Measurements from ENCODE around the gene CERT1. TPM values are rescaled to one million over a fixed set of nuclear protein-coding genes. Genes with fewer than 3 reads are reported as not detected.

The CERT1 gene
- total RNA-seq, 1 donor from 2014 or later = 38.3 TPM

- no peak for TF ChIP-seq CTCF (IDR thresholded peaks at IDR 0.05; ENCODE audit: unreplicated experiment)
- Mint-ChIP-seq H3K4me1 (no peaks in the 10 kb centered on the region), H3K4me3 (no peak overlapping the region), H3K27me3 (ENCODE audit: low read depth) (no peaks in the 10 kb centered on the region), H3K36me3 (peaks cover 37% of the 10 kb centered on the region), H3K9me3 (peaks cover 19% of the 10 kb centered on the region), H3K27ac (no peak overlapping the region)
- DNase-seq (ENCODE audit: low spot score in 2 of 2, unreplicated experiment in 2 of 2) = no peak
Measured at GRCh38 chr5:75552764-75553163, 41.3 kb upstream of the CERT1 start.

GRCh38 chr5:75551471-75551870 lies 40.0 kb upstream of the CERT1 start:
- Mint-ChIP-seq H3K27me3 (ENCODE audit: low read depth) (no peaks in the 10 kb centered on the region), H3K4me3 (no peak overlapping the region), H3K27ac (no peak overlapping the region), H3K9me3 (peaks cover 12% of the 10 kb centered on the region), H3K36me3 (peaks cover 25% of the 10 kb centered on the region), H3K4me1 (no peaks in the 10 kb centered on the region)
- no peak for TF ChIP-seq CTCF (IDR thresholded peaks at IDR 0.05; ENCODE audit: unreplicated experiment)
- DNase-seq (ENCODE audit: low spot score in 2 of 2, unreplicated experiment in 2 of 2) = no peak

- no peaks in the 10 kb centered on the region for H3K4me1 Mint-ChIP-seq
- TF ChIP-seq CTCF (IDR thresholded peaks at IDR 0.05; ENCODE audit: unreplicated experiment) = no peak
- no peak overlapping the region for H3K27ac Mint-ChIP-seq
- no peak overlapping the region for H3K4me3 Mint-ChIP-seq
- no peak for DNase-seq (ENCODE audit: low spot score in 2 of 2, unreplicated experiment in 2 of 2)
- no peaks in the 10 kb centered on the region for H3K27me3 Mint-ChIP-seq (ENCODE audit: low read depth)
- H3K9me3 Mint-ChIP-seq = peaks cover 12% of the 10 kb centered on the region
- H3K36me3 Mint-ChIP-seq = peaks cover 20% of the 10 kb centered on the region
Measured at GRCh38 chr5:75550597-75550996, 39.2 kb upstream of the CERT1 start.

GRCh38 chr5:75547812-75548211 lies 36.4 kb upstream of the CERT1 start:
- Mint-ChIP-seq H3K27me3 (ENCODE audit: low read depth) (no peaks in the 10 kb centered on the region), H3K4me3 (no peak overlapping the region), H3K4me1 (no peaks in the 10 kb centered on the region), H3K36me3 (peaks cover 17% of the 10 kb centered on the region), H3K9me3 (peaks cover 12% of the 10 kb centered on the region), H3K27ac (no peak overlapping the region)
- DNase-seq (ENCODE audit: low spot score in 2 of 2, unreplicated experiment in 2 of 2) = no peak
- TF ChIP-seq CTCF (IDR thresholded peaks at IDR 0.05; ENCODE audit: unreplicated experiment) = no peak

- H3K4me1 Mint-ChIP-seq = no peaks in the 10 kb centered on the region
- H3K27me3 Mint-ChIP-seq (ENCODE audit: low read depth) = no peaks in the 10 kb centered on the region
- H3K9me3 Mint-ChIP-seq = peaks cover 12% of the 10 kb centered on the region
- H3K36me3 Mint-ChIP-seq = peaks cover 15% of the 10 kb centered on the region
- DNase-seq (ENCODE audit: low spot score in 2 of 2, unreplicated experiment in 2 of 2) = no peak
- no peak overlapping the region for H3K4me3 Mint-ChIP-seq
- TF ChIP-seq CTCF (IDR thresholded peaks at IDR 0.05; ENCODE audit: unreplicated experiment) = no peak
- H3K27ac Mint-ChIP-seq = no peak overlapping the region
Measured at GRCh38 chr5:75546830-75547229, 35.4 kb upstream of the CERT1 start.

- no peaks in the 10 kb centered on the region for H3K27me3 Mint-ChIP-seq (ENCODE audit: low read depth)
- H3K4me1 Mint-ChIP-seq = no peaks in the 10 kb centered on the region
- DNase-seq (ENCODE audit: low spot score in 2 of 2, unreplicated experiment in 2 of 2) = no peak
- no peak overlapping the region for H3K27ac Mint-ChIP-seq
- H3K4me3 Mint-ChIP-seq = no peak overlapping the region
- peaks cover 4% of the 10 kb centered on the region for H3K9me3 Mint-ChIP-seq
- no peak for TF ChIP-seq CTCF (IDR thresholded peaks at IDR 0.05; ENCODE audit: unreplicated experiment)
- peaks cover 6% of the 10 kb centered on the region for H3K36me3 Mint-ChIP-seq
Measured at GRCh38 chr5:75545131-75545530, 33.7 kb upstream of the CERT1 start.
